Ecto neural progenitor cell (in vitro differentiated cells): ENCODE measurements around the gene RAB28.

Source experiments
- DNase-seq: peaks from one replicate; pipeline ENCODE4 v3.0.0-alpha.2; 2018; ENCODE audit warnings: low spot score

RAB28 gene

DNA sequence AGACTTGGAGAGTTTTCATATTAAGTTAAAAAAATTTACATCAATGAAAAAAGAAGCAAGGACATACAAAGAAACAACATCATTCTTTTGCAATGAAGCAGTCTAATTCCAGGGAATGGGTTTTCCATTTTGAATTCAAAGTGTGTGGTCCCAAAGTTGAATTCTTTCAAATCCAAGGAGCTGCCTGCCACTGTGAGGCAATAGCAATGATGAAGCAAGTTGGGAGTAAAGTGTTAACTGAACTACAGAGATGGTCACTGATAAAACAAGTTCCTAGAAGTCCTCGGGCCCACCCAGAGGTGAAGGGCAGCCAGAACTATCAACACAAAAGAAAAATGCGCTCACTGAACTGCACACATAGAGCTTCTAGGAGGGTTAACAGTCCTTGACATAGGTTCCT is 115.9 kb downstream of the RAB28 start:
- no peak for DNase-seq

DNA sequence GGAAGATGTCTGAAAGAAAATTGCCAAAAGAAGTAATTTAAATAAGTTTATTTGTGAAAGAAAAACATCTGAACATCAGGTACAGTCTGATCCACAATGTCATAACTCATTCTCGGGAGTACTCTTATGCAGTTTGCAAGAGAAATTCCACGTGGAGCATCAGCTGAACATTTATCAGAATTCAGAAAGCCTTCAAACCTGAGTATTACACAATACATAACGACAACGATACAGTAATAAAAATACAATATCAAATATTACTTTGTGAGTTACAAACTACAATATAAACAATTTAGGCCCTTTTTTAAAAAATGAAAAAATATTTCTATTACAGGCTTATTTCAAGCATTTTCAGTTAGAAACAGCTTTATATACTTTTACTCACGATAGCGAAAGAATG is 116.4 kb downstream of the RAB28 start:
- DNase-seq: no peak

DNA sequence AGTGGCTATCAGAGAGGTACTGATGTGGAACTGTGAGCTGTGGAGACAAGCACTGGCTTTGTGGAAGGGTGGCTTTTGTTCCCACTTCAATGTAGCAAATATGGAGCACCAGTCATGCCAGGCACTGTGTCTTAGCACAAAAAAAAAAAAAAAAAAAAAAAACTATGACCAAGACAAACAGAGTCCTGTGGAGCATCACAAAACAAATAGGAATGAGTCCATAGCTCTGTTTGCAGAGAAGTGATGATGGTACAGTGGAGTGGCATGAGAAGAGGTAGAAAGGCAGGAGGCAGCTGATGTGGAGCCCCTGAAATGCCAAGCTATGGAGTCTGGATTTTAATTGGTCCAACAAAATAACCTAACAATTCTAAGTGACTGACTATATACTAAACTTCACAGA is 116.9 kb downstream of the RAB28 start:
- no peak for DNase-seq

DNA sequence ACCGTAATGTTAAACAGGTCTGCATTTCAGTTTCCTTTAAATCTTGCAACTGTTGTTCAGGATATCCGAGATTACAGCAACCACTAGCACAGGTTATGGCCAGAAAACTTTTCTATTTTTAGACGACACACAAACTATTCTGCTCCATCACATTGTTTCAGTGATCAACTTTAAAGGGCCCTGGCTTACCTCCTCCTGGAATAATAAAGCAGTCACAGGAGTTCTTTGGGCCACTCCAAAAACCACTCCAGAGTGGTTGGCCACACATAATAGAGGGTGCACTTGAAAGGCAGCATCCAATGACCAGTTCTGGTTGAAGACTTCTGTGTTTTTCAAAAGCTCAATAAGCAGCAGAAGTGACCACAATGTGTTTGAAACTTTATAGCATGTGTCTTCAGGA is 118.9 kb downstream of the RAB28 start:
- DNase-seq: no peak

DNA sequence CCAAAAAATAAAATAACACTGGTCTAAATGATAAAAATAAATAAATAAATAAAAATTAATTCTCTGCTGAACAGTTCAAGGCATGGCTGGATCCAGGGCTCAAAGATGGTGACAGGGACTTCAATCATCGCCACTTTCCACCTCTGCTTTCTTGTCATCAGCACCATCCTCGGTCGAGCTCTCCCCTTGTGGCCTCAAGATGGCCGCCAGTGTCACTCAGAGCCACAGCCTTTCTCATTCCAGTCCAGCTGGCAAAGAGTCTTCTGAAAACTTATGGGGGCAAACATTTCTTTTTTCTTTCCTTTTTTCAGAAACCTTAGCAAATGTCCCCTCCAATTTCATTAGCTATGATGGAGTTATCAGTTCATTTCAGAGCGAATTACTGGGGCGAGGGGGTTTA is 119.5 kb downstream of the RAB28 start:
- no peak for DNase-seq

DNA sequence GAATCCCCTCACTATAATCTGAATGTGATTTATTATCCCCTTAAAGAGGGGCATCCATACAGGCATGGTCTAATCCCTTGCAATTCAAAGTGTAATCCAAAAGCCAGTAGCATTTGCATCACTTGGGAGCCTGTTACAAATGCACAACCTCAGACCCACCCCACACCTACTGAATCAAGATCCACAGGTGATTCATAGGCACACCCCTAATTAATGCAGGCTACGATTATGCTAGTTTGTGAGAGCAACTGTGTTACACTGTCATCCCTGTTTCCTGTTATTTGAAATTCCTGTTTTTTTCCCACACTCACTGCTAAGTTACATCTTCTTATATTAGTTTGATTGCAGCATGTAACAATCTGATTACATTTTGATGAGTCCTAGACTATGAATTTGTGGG is 120.0 kb downstream of the RAB28 start:
- no peak for DNase-seq

DNA sequence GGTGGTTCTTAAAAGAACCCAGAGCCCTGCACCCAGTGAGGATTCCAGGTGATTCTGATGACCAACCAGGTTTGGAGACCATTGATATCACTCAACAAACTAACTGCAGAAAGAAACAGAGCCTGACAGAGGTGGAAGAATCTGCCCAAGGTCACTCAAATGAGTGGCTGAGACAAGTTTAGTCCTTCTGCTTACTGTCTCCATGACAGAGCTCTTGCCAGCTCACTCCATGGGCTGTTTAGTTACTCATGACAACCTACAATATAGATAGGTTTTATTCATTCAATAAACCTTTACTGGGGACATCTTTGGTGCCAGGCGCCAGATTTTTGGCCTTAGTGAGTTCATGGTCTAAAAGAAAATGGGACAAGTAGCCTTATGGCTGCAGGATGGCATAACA is 124.3 kb downstream of the RAB28 start:
- DNase-seq: no peak

DNA sequence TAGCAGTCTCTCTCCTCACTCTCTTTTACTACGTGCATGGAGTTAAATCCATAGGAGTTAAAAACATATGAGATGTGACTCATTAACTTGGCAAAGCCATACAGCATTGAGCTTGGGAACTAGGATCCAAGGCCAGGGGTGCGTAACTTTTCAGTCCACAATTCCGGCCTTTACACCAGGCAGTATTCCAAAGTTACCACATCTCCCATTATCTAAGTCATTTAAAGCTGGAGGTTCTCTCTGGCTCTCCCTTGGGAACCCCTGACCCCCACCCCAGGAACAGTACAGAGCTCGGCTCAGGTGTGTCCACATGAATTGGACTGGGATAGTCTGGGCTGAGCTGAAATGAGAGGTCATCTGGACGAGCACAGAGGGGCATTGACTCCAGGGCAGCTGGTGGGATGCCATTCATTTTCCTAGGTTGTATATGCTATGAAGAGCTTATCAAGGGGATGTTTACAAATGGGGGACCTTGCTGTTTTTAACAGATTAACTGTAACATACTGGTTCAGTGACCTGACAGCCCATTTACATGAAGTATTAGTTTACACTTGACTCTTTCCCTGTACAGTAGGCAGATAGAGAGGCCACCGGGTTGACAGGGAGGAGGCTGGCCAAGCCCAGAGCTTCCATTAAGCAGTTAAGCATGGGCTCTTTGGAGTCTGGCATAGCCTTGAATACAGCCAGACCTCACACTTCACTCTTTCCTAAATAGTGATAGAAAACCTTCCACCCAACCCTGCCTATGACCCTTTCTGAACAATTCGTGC is 128.8 kb downstream of the RAB28 start:
- DNase-seq: no peak

DNA sequence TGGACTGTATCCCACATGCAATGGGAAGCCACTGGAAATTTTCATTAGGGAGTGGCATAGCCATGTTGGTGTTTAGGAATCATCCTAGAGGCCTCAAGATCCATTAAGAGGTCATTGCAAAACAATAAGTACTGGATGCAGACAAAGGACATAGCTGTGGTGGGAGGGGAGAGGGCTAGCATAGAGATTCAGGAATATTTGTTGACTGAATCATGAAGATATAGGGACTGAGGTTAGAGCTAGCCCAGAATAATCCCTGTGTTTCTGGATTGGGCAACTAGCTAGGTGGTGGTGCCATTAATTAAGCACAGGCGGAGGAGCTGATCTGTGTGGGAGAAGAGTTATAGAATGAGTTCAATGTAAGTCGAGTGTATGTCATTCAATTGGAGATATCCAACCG is 135.0 kb downstream of the RAB28 start:
- DNase-seq: no peak

DNA sequence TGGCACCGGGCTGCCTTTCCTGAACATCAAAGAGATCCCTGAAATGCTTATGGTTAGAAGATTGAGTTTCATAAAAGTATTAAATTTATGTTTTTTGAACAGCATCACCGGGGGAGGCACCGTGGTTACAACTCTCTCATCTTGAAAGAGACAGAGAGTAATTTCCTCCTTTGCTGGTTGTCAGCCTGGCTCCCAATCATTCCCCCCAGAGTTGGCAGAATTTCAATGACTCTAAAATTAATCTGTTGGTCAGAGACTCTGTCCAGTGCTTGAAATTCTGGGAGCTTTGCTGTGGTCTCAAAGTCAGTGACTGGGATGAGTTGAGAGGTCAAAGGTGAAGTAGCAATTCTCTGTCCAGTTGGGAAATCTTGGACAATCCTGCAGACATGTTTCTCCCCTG is 135.9 kb downstream of the RAB28 start:
- no peak for DNase-seq

DNA sequence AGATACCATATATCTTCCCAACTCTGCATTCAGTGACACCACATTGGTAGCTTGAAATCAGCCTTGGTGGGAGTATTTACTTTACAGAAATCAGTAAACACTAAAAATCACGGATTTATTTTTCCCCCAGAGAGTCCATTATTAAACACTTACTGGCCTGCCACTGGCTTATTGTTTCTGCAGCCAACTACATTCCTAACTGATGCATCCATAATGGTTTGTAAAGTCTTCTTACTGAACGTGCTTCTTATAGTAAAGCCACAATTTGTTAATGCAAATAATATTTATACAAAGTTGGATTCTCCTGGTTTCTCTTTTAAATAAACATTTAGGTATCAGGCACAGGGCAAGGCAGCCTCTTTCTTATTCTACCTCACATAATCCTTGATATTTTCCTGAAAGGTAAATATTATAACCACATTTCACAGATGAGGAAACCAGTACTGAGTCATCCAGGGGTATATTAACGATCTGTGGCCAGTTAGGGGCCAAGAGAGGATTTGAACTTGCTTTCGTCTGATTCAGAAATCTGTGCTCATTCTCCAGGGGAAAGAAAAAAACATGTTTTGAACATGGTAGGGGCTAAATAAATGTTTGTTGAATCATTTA is 136.5 kb downstream of the RAB28 start:
- DNase-seq: no peak

DNA sequence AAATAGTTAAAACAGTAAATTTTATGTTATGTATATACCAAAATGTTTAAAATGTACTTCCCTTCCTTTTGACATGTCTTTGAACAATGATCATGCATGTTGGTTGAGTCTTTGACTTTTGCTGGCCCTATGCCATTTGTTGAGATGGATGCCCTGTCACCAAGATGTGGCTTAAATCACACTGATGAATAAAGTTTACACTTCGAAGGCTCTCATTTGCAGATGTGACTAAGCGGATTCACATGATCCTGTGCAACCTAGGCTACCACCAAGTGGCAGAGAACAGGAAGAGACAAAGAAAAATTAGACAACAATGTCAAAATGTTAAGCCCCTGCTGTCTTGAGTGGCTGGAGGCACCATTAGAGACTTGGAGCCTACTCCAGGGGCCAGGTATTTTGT is 139.9 kb downstream of the RAB28 start:
- no peak for DNase-seq

DNA sequence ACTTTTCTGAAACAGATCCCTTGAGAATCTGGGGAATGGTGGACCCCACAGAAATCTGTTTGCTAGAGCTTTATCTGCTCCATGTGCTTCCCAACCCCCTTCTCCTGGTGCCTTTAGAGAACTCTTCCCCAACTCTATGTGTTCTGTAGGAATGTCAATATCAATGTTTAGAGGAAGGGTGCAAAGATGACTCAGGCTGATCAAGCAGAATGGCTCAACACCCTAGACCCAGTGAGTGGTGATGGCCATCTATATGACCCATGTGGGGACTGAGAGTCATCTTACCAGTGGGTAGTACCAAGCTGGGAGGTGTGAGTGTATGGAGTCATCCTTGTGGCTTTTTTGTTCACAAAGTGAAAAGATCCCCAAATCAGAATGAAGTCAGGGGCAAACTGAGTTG is 143.5 kb downstream of the RAB28 start:
- no peak for DNase-seq

DNA sequence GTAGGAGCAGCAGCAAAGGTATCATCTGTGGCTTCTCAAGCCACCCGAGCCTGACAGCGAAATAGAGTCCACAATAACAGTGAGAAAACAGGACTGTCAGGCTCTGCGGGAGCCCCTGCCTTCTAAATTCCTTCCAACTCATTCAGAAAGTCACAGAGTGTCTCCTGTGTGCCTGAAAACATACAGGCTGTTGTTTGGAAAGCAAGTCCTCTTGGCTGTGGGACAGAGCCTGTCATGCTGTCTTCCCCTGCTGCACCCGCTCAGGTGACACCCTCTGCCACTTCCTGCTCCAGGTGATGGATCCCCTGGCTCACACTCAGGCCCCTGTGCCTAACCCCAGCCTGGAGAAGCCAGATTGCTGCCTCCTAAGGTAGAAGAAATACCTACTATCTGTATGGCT is 152.3 kb downstream of the RAB28 start:
- no peak for DNase-seq

DNA sequence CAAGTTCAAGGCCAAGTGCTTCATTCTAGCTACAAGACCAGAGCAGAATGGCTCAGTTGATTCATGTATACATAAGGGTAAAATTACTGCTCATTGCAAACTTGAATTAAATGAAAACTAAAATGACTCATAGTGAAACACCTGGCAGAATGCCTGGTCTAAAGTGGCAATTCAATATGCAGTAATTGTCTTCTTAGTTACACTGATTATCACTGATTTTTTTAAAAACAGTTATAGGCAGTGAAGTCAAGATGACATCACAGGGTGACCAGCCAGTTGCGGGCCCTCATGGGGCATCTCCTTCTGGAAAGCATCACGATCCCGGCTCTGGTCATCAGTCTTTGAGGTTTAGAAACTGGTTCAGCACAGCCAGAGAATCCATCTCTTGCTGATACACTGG is 154.2 kb downstream of the RAB28 start:
- no peak for DNase-seq

DNA sequence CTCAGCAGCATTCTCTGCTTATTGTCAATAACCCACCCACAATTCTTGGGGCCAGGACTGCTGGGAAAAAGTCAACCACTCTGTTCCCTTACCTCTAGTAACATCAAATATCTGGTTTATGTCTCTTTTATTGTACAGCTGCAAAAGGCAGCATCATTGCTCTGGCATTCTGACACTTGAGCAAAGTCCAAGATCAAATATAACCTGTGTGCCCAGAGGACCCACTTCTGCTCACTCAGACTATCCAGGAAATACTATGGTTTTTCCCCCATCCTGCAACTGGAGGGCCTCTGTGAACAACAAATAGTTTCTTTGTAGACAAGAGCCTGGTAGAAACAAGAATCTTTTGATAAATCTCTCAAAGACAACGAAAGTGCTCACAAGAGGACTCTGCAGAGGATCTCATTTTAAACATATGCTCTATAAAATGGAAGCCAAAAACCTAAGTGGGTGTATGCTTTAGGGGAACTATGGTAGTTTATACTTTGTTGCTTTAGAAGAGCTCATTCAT is 154.7 kb downstream of the RAB28 start:
- DNase-seq: no peak

DNA sequence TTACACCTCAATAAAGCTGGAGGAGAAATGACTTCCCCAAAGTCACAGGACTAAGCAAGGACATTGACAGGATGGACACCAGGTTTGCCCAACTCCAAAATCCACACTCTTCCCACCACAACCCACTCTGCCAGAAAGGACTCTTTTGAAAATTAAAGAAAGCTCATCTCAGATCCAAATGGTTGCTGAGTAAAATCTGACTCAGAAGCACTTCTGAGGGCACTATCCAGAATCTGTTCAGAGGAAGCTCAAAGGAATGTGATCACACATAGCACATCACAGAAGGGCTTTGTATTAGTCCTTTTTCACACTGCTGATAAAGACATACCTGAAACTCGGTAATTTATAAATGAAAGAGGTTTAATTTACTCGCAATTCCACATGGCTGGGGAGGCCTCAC is 155.5 kb downstream of the RAB28 start:
- no peak for DNase-seq

DNA sequence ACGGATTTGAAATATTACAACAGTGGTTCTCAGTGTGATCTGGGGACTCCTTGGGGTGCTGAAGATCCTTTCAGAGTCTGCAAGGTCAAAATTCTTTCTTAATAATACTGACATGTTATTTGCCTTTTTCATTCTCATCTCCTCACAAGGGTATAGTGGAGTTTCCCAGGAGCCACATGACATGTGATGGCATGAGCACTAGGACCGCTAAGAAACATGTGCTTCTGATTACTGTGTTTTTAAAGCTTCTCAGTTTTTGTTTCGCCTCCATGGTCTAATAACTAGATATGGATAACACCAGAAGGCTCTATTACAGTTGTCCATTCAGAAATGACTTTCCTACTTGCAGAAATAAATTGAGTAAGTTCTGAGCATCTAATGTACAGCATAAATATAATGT is 156.1 kb downstream of the RAB28 start:
- no peak for DNase-seq

DNA sequence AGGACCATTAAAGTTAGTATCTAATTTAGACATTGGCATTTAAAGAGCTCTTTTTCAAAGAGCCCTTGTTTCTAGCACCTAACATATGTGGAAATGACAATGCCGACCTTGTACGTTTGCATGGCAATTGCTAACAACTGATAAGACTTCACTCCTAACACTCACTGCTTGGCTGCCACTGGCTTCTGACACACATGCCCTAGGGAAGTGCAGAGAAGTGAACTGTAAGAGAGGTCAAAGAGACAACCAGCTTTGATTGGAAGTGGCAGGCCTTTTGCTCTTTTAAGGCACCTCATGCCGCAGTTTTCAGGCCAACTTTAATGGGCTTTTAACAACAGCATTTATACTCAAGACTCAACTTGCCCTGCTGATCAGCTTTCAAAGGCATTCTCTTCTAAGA is 158.4 kb downstream of the RAB28 start:
- no peak for DNase-seq

DNA sequence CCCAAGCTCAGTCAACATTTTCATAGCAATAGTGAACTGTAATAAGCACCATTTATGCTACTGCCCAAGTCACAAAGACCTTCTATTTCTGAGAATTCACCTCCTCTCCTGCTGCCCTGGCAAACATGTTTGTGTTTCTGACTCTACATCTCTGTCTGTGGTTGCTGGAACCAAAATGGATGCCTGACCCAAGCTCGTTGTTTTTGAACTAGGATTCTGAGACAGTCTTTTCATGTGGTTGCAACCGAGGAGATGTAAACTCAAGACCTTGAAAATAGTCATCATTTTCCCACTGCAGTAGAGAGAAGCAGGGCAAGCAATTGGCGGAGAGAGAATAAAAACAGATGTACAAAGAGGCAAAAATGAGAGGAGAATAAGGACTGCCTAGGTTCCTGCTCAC is 160.2 kb downstream of the RAB28 start:
- no peak for DNase-seq

DNA sequence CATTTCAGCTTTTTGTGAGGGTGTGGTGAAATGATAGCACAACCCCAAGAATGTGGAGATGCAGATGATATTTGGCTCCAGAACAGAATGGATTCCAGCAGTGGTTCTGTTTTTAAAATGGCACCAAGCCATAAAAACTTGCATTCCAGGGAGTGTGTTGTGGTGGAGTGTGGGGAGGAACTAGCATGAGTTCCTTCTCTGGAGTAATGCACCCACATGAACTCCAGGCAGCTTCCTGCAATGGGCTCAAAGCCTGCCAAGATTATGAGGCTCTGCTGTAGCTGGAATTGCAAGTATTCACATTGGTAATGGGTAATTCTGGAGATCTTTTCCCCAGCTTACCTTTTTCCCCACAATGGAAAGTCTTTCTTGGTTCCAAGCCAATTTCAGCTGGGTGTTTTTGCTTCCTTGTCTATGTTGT is 161.4 kb downstream of the RAB28 start:
- no peak for DNase-seq
